ENCODE measurements around the gene DNAH8.

GRCh38 chr6:39075807-39076622 is 360.9 kb downstream of the DNAH8 start:
- TF ChIP-seq CTCF (IDR thresholded peaks at IDR 0.05; ENCODE audit: low read depth, low read length, poor library complexity, severe bottlenecking): no peak
- no peak for TF ChIP-seq EZH2phosphoT487 (IDR thresholded peaks at IDR 0.05; ENCODE audit: borderline replicate concordance, low read length)
